Measurements from ENCODE around the gene ZEB1. TPM values are rescaled to one million over a fixed set of nuclear protein-coding genes. Genes with fewer than 3 reads are reported as not detected.

ZEB1 gene
- total RNA-seq, 1 experiment from 2014 or later: 10.3 TPM

GRCh38 chr10:31451766-31452165, 132.8 kb downstream of the ZEB1 start:
- Mint-ChIP-seq H3K36me3 (ENCODE audit: insufficient read depth, unreplicated experiment) (no peaks in the 10 kb centered on the region), H3K4me1 (ENCODE audit: low read depth, unreplicated experiment) (no peaks in the 10 kb centered on the region), H3K4me3 (ENCODE audit: low read depth, unreplicated experiment) (no peak overlapping the region), H3K27me3 (ENCODE audit: unreplicated experiment) (no peaks in the 10 kb centered on the region), H3K9me3 (ENCODE audit: low read depth, unreplicated experiment) (peaks cover 3% of the 10 kb centered on the region), H3K27ac (ENCODE audit: unreplicated experiment) (no peak overlapping the region)
- intact Hi-C loops (cut with micrococcal nuclease; ENCODE audit: unreplicated experiment): no loop called here
- no TSS peak for BruUV-seq (replicated peaks)
- CTCF ChIA-PET: interaction anchor here (0.8 kb wide), 1 partner anchor 351 kb away, joined by 3 read pairs; no protein-coding TSS in a partner anchor
- DNase-seq: no peak
- no peak for TF ChIP-seq CTCF (IDR thresholded peaks at IDR 0.05; ENCODE audit: unreplicated experiment)

- H3K36me3 Mint-ChIP-seq (ENCODE audit: insufficient read depth, unreplicated experiment): no peaks in the 10 kb centered on the region
- CTCF ChIA-PET: no interaction called here
- H3K9me3 Mint-ChIP-seq (ENCODE audit: low read depth, unreplicated experiment): no peaks in the 10 kb centered on the region
- no peak overlapping the region for H3K27ac Mint-ChIP-seq (ENCODE audit: unreplicated experiment)
- BruUV-seq (replicated peaks): no TSS peak
- no peak for DNase-seq
- no peaks in the 10 kb centered on the region for H3K27me3 Mint-ChIP-seq (ENCODE audit: unreplicated experiment)
- no peak for TF ChIP-seq CTCF (IDR thresholded peaks at IDR 0.05; ENCODE audit: unreplicated experiment)
- no peak overlapping the region for H3K4me3 Mint-ChIP-seq (ENCODE audit: low read depth, unreplicated experiment)
- intact Hi-C loops (cut with micrococcal nuclease; ENCODE audit: unreplicated experiment): no loop called here
- H3K4me1 Mint-ChIP-seq (ENCODE audit: low read depth, unreplicated experiment): no peaks in the 10 kb centered on the region
Measured at GRCh38 chr10:31456468-31456867, 137.5 kb downstream of the ZEB1 start.

- no peak for DNase-seq
Measured at GRCh38 chr10:31457858-31458257, 138.8 kb downstream of the ZEB1 start.

GRCh38 chr10:31458974-31459373, 140.0 kb downstream of the ZEB1 start:
- CTCF ChIA-PET: no interaction called here
- intact Hi-C loops (cut with micrococcal nuclease; ENCODE audit: unreplicated experiment): no loop called here
- no peak for TF ChIP-seq CTCF (IDR thresholded peaks at IDR 0.05; ENCODE audit: unreplicated experiment)

More at GRCh38 chr10:31457858-31458257, 138.8 kb downstream of the ZEB1 start:
- no TSS peak for BruUV-seq (replicated peaks)
- CTCF ChIA-PET: interaction anchor here (0.7 kb wide), 2 partner anchors 9 to 611 kb away, joined by 3 read pairs; no protein-coding TSS in a partner anchor
- no peak overlapping the region for H3K27ac Mint-ChIP-seq (ENCODE audit: unreplicated experiment)
- no peak overlapping the region for H3K4me3 Mint-ChIP-seq (ENCODE audit: low read depth, unreplicated experiment)
- no peaks in the 10 kb centered on the region for H3K27me3 Mint-ChIP-seq (ENCODE audit: unreplicated experiment)
- no peak for TF ChIP-seq CTCF (IDR thresholded peaks at IDR 0.05; ENCODE audit: unreplicated experiment)
- H3K9me3 Mint-ChIP-seq (ENCODE audit: low read depth, unreplicated experiment): peaks cover under 1% of the 10 kb centered on the region
- H3K4me1 Mint-ChIP-seq (ENCODE audit: low read depth, unreplicated experiment): no peaks in the 10 kb centered on the region
- H3K36me3 Mint-ChIP-seq (ENCODE audit: insufficient read depth, unreplicated experiment): no peaks in the 10 kb centered on the region
- intact Hi-C loops (cut with micrococcal nuclease; ENCODE audit: unreplicated experiment): no loop called here

More at GRCh38 chr10:31458974-31459373, 140.0 kb downstream of the ZEB1 start:
- H3K36me3 Mint-ChIP-seq (ENCODE audit: insufficient read depth, unreplicated experiment): no peaks in the 10 kb centered on the region
- no peaks in the 10 kb centered on the region for H3K27me3 Mint-ChIP-seq (ENCODE audit: unreplicated experiment)
- H3K27ac Mint-ChIP-seq (ENCODE audit: unreplicated experiment): no peak overlapping the region
- no peaks in the 10 kb centered on the region for H3K4me1 Mint-ChIP-seq (ENCODE audit: low read depth, unreplicated experiment)
- no peak overlapping the region for H3K4me3 Mint-ChIP-seq (ENCODE audit: low read depth, unreplicated experiment)
- no TSS peak for BruUV-seq (replicated peaks)
- no peak for DNase-seq
- H3K9me3 Mint-ChIP-seq (ENCODE audit: low read depth, unreplicated experiment): peaks cover 3% of the 10 kb centered on the region

Measured in Calu3 (cell line).